22Rv1 (cell line): ENCODE measurements around the gene GNG7.

Experiments
- H3K27ac ChIP-seq: fragments of 450-650 bp; 2 replicates; pipeline ENCODE4 v1.5.1; 2017
- CTCF ChIP-seq: fragments of 450-650 bp; IDR thresholded peaks from 2 replicates; pipeline ENCODE4 v1.5.1; 2017; ENCODE audit warnings: mild to moderate bottlenecking
- ZFX ChIP-seq: fragments of 450-650 bp; IDR thresholded peaks from 2 replicates; pipeline ENCODE4 v1.6.1; 2017; ENCODE audit warnings: antibody characterized with exemption, borderline replicate concordance

GNG7 gene

GRCh38 chr19:2640563-2641331 lies 61.7 kb downstream of the GNG7 start:
- no peak overlapping the region for H3K27ac ChIP-seq
- TF ChIP-seq CTCF: no peak

- TF ChIP-seq CTCF: no peak
- TF ChIP-seq ZFX: no peak
- no peak overlapping the region for H3K27ac ChIP-seq
These were observed 62.5 kb downstream of the GNG7 start for GRCh38 chr19:2639999-2640398.

- H3K27ac ChIP-seq: no peak overlapping the region
- no peak for TF ChIP-seq CTCF
- no peak for TF ChIP-seq ZFX
These were observed 64.0 kb downstream of the GNG7 start for GRCh38 chr19:2638417-2638940.

GRCh38 chr19:2636897-2637683 lies 65.4 kb downstream of the GNG7 start:
- no peak overlapping the region for H3K27ac ChIP-seq
- TF ChIP-seq ZFX (no peak), CTCF (peak; percentile 92)

GRCh38 chr19:2636141-2636896 lies 66.2 kb downstream of the GNG7 start:
- H3K27ac ChIP-seq: no peak overlapping the region
- TF ChIP-seq ZFX: no peak
- no peak for TF ChIP-seq CTCF

GRCh38 chr19:2634960-2635359 lies 67.5 kb downstream of the GNG7 start:
- TF ChIP-seq ZFX (no peak), CTCF (no peak)
- no peak overlapping the region for H3K27ac ChIP-seq
